Measurements from ENCODE around the gene ACLY.
"Not testable (repeated sequence)": the region's sequence is repeated elsewhere in the genome, so short reads cannot be mapped to it uniquely, and the experiment has no call there.

ACLY gene

GRCh38 chr17:41869426-41869825 is 49.3 kb downstream of the ACLY start:
- DNase-seq = no peak

- no peak for DNase-seq
Observed at GRCh38 chr17:41868568-41868967, 50.2 kb downstream of the ACLY start.

- DNase-seq = no peak
Observed at GRCh38 chr17:41865596-41865893, 53.2 kb downstream of the ACLY start.

- DNase-seq = peak; percentile 92
Observed at GRCh38 chr17:41864836-41865595, 53.7 kb downstream of the ACLY start, which contains the start of gene KLHL11. KLHL11 (minus strand) TSS chr17:41865423; CDS start chr17:41865370, 53 bp downstream.

GRCh38 chr17:41864498-41864835 is 54.3 kb downstream of the ACLY start:
- DNase-seq = no peak

GRCh38 chr17:41863074-41863848 is 55.5 kb downstream of the ACLY start:
- peak; percentile 67 for DNase-seq

- DNase-seq = no peak
Observed at GRCh38 chr17:41860254-41860931, 58.4 kb downstream of the ACLY start.

- not testable (repeated sequence) for DNase-seq
Observed at GRCh38 chr17:41851382-41851781, 67.4 kb downstream of the ACLY start.

GRCh38 chr17:41849251-41849990 is 69.3 kb downstream of the ACLY start:
- DNase-seq = no peak

- DNase-seq = no peak
Observed at GRCh38 chr17:41848788-41849187, 70.0 kb downstream of the ACLY start.

- no peak for DNase-seq
Observed at GRCh38 chr17:41844971-41845370, 73.8 kb downstream of the ACLY start.

- DNase-seq = not testable (repeated sequence)
Observed at GRCh38 chr17:41840781-41841180, 78.0 kb downstream of the ACLY start.

GRCh38 chr17:41839448-41839847 is 79.3 kb downstream of the ACLY start:
- DNase-seq = not testable (repeated sequence)

- no peak for DNase-seq
Observed at GRCh38 chr17:41837761-41838538, 80.8 kb downstream of the ACLY start, which contains the start of gene KLHL10. KLHL10 (plus strand) TSS chr17:41837825; CDS start chr17:41837933, 108 bp downstream.

- no peak for DNase-seq
Observed at GRCh38 chr17:41836550-41837196, 82.1 kb downstream of the ACLY start.

- DNase-seq = peak; percentile 84
Observed at GRCh38 chr17:41835800-41836549, 82.8 kb downstream of the ACLY start, which contains the start of gene NT5C3B. NT5C3B (minus strand) TSS chr17:41836232; CDS start chr17:41836193, 39 bp downstream.

- DNase-seq = no peak
Observed at GRCh38 chr17:41835214-41835799, 83.4 kb downstream of the ACLY start.

- not testable (repeated sequence) for DNase-seq
Observed at GRCh38 chr17:41829961-41830360, 88.8 kb downstream of the ACLY start.

- no peak for DNase-seq
Observed at GRCh38 chr17:41825175-41825845, 93.4 kb downstream of the ACLY start.

- no peak for DNase-seq
Observed at GRCh38 chr17:41824086-41824485, 94.7 kb downstream of the ACLY start.
